ENCODE data around the gene UNG. TPM values are rescaled to one million over a fixed set of nuclear protein-coding genes. Genes with fewer than 3 reads are reported as not detected.

UNG gene
- total RNA-seq, 4 donors from 2014 or later = 28.0 to 43.1 (median 38.7) TPM

GRCh38 chr12:109130297-109131153 lies 33.1 kb downstream of the UNG start:
- intact Hi-C loops (cut with DNase I) = no loop called here
- TF ChIP-seq POLR2A (IDR thresholded peaks at IDR 0.05) (no peak), CTCF (IDR thresholded peaks at IDR 0.05) (no peak)
- WGBS, 2 donors = 76 to 81% methylated on average over 10 to 15 of the region's 15 CpGs

GRCh38 chr12:109131154-109132050 lies 34.0 kb downstream of the UNG start:
- H3K27ac ChIP-seq = peak overlapping the region in 3 of 4 donors; percentile 53 to 72 (median 60)
- WGBS, 2 donors = 53 to 67% methylated on average over 22 to 23 of the region's 24 CpGs

More at GRCh38 chr12:109130297-109131153, 33.1 kb downstream of the UNG start:
- Histone ChIP-seq H3K27me3 (no peaks in the 10 kb centered on the region), H3K27ac (peak overlapping the region in 3 of 4 donors; percentile 53 to 72 (median 60)), H3K4me1 (peaks cover 0 to 29% (median 5%) of the 10 kb centered on the region in 3 donors), H3K9me3 (no peaks in the 10 kb centered on the region), H3K36me3 (no peaks in the 10 kb centered on the region), H3K4me3 (no peak overlapping the region)
- DNase-seq = no peak

GRCh38 chr12:109134186-109134917 lies 37.0 kb downstream of the UNG start:
- no peak for DNase-seq
- no peak overlapping the region for H3K4me3 ChIP-seq
- no peaks in the 10 kb centered on the region for H3K36me3 ChIP-seq
- no peaks in the 10 kb centered on the region for H3K9me3 ChIP-seq
- H3K27me3 ChIP-seq = no peaks in the 10 kb centered on the region
- H3K4me1 ChIP-seq = peaks cover 0 to 28% (median 11%) of the 10 kb centered on the region in 3 donors
- peak in 4 of 6 experiments; percentile 34 to 49 (median 39) for TF ChIP-seq CTCF (IDR thresholded peaks at IDR 0.05)
- no peak for TF ChIP-seq POLR2A (IDR thresholded peaks at IDR 0.05)
- peak overlapping the region in 3 of 4 donors; percentile 26 to 74 (median 66) for H3K27ac ChIP-seq
- intact Hi-C loops (cut with DNase I) = no loop called here
- 31 to 39% methylated on average over 4 to 6 of the region's 6 CpGs for WGBS, 2 donors

More at GRCh38 chr12:109131154-109132050, 34.0 kb downstream of the UNG start:
- H3K27me3 ChIP-seq = no peaks in the 10 kb centered on the region
- peaks cover 0 to 26% (median 5%) of the 10 kb centered on the region in 3 donors for H3K4me1 ChIP-seq
- no peaks in the 10 kb centered on the region for H3K9me3 ChIP-seq
- intact Hi-C loops (cut with DNase I) = no loop called here
- TF ChIP-seq POLR2A (IDR thresholded peaks at IDR 0.05) (no peak), CTCF (IDR thresholded peaks at IDR 0.05) (no peak)
- no peak for DNase-seq
- H3K4me3 ChIP-seq = peak overlapping the region in 1 of 4 donors; percentile 28
- no peaks in the 10 kb centered on the region for H3K36me3 ChIP-seq

- Histone ChIP-seq H3K9me3 (no peaks in the 10 kb centered on the region), H3K27ac (peak overlapping the region in 3 of 4 donors; percentile 38 to 71 (median 70)), H3K4me1 (peaks cover 0 to 21% (median 11%) of the 10 kb centered on the region in 3 donors), H3K4me3 (no peak overlapping the region), H3K27me3 (no peaks in the 10 kb centered on the region), H3K36me3 (no peaks in the 10 kb centered on the region)
- TF ChIP-seq CTCF (IDR thresholded peaks at IDR 0.05) (no peak), POLR2A (IDR thresholded peaks at IDR 0.05) (no peak)
- DNase-seq = no peak
- 72 to 89% methylated on average over 2 of the region's 2 CpGs for WGBS, 2 donors
- intact Hi-C loops (cut with DNase I) = no loop called here
Measured at GRCh38 chr12:109137055-109137454, 39.7 kb downstream of the UNG start.
